Measurements from ENCODE around the gene NOS1.

Gene NOS1

GRCh38 chr12:117362391-117362790 lies 965 bp upstream of the NOS1 start:
- peaks cover 19% of the 10 kb centered on the region for H3K27me3 ChIP-seq (ENCODE audit: insufficient read depth, poor library complexity, severe bottlenecking)
- no peaks in the 10 kb centered on the region for H3K4me1 ChIP-seq (ENCODE audit: insufficient read depth, poor library complexity, severe bottlenecking)
- H3K36me3 ChIP-seq (ENCODE audit: low read depth), result no peaks in the 10 kb centered on the region
- no peak overlapping the region for H3K27ac ChIP-seq (ENCODE audit: poor library complexity, severe bottlenecking)
- TF ChIP-seq CTCF (IDR thresholded peaks at IDR 0.05; ENCODE audit: poor library complexity, severe bottlenecking), result no peak
- no peak for DNase-seq (ENCODE audit: low spot score)
- H3K4me3 ChIP-seq (ENCODE audit: severe bottlenecking), result no peak overlapping the region
- ATAC-seq (ENCODE audit: low read depth), result no peak
- no peaks in the 10 kb centered on the region for H3K9me3 ChIP-seq (ENCODE audit: severe bottlenecking)

- Histone ChIP-seq H3K36me3 (ENCODE audit: low read depth) (no peaks in the 10 kb centered on the region), H3K27ac (ENCODE audit: poor library complexity, severe bottlenecking) (no peak overlapping the region), H3K4me3 (ENCODE audit: severe bottlenecking) (no peak overlapping the region), H3K27me3 (ENCODE audit: insufficient read depth, poor library complexity, severe bottlenecking) (peaks cover 19% of the 10 kb centered on the region), H3K9me3 (ENCODE audit: severe bottlenecking) (no peaks in the 10 kb centered on the region), H3K4me1 (ENCODE audit: insufficient read depth, poor library complexity, severe bottlenecking) (no peaks in the 10 kb centered on the region)
- no peak for DNase-seq (ENCODE audit: low spot score)
- TF ChIP-seq CTCF (IDR thresholded peaks at IDR 0.05; ENCODE audit: poor library complexity, severe bottlenecking), result no peak
- no peak for ATAC-seq (ENCODE audit: low read depth)
These were observed 479 bp upstream of the NOS1 start for GRCh38 chr12:117361905-117362304.

GRCh38 chr12:117360551-117361346 lies 677 bp downstream of the NOS1 start:
- Histone ChIP-seq H3K9me3 (ENCODE audit: severe bottlenecking) (no peaks in the 10 kb centered on the region), H3K27me3 (ENCODE audit: insufficient read depth, poor library complexity, severe bottlenecking) (peaks cover 19% of the 10 kb centered on the region)
- no peak for DNase-seq (ENCODE audit: low spot score)

GRCh38 chr12:117360222-117360550 lies 1.2 kb downstream of the NOS1 start:
- DNase-seq (ENCODE audit: low spot score), result no peak
- Histone ChIP-seq H3K4me3 (ENCODE audit: severe bottlenecking) (peak overlapping the region; percentile 50), H3K9me3 (ENCODE audit: severe bottlenecking) (no peaks in the 10 kb centered on the region), H3K27me3 (ENCODE audit: insufficient read depth, poor library complexity, severe bottlenecking) (peaks cover 19% of the 10 kb centered on the region), H3K36me3 (ENCODE audit: low read depth) (no peaks in the 10 kb centered on the region), H3K4me1 (ENCODE audit: insufficient read depth, poor library complexity, severe bottlenecking) (peaks cover 10% of the 10 kb centered on the region), H3K27ac (ENCODE audit: poor library complexity, severe bottlenecking) (no peak overlapping the region)
- no peak for TF ChIP-seq CTCF (IDR thresholded peaks at IDR 0.05; ENCODE audit: poor library complexity, severe bottlenecking)
- ATAC-seq (ENCODE audit: low read depth), result no peak; the same call in 2 of the 3 replicates

More at GRCh38 chr12:117360551-117361346, 677 bp downstream of the NOS1 start:
- no peaks in the 10 kb centered on the region for H3K36me3 ChIP-seq (ENCODE audit: low read depth)
- no peak overlapping the region for H3K27ac ChIP-seq (ENCODE audit: poor library complexity, severe bottlenecking)
- peak; percentile 37 for ATAC-seq (ENCODE audit: low read depth)
- peak overlapping the region; percentile 50 for H3K4me3 ChIP-seq (ENCODE audit: severe bottlenecking)
- no peak for TF ChIP-seq CTCF (IDR thresholded peaks at IDR 0.05; ENCODE audit: poor library complexity, severe bottlenecking)
- peaks cover 7% of the 10 kb centered on the region for H3K4me1 ChIP-seq (ENCODE audit: insufficient read depth, poor library complexity, severe bottlenecking)
